HFF-Myc (cell line): ENCODE results near the gene KRT3.
"Not testable (repeated sequence)": the region's sequence is repeated elsewhere in the genome, so short reads cannot be mapped to it uniquely, and the experiment has no call there.

Experiments used
- DNase-seq: peaks from one replicate; pipeline ENCODE4 v3.0.0-alpha.2; 2011; ENCODE audit warnings: low read depth; ENCODE audit errors: extremely low read depth
- H3K4me3 ChIP-seq: replicated peaks from 2 replicates; pipeline ENCODE4 v1.5.1; 2011; ENCODE audit warnings: low read depth, mild to moderate bottlenecking, control low read depth, low read length
- TF ChIP-seq, protein P1 (sequence below): IDR thresholded peaks from 2 replicates; pipeline ENCODE4 v1.5.1; 2012; ENCODE audit warnings: mild to moderate bottlenecking, low read depth, low read length, control low read depth; ENCODE audit errors: missing control alignments

KRT3 gene

DNA sequence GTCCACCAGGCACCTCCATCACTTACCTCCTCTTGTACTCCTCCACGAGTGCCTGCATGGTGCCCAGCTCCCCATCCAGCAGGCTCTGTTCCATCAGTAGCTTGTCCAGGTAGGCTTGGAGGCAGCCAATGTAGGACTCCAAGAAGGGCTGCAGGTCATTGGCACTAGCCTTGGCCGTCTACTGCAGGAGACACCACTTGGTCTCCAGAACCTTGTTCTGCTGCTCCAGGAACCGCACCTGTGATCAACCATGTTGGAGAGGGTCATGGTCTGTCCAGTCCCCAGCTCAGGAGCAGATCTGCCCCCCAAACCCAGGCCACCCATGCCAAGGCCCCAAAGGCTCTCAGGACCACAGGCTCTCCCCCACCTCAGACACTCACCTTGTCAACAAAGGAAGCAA is 42.6 kb downstream of the KRT3 start:
- TF ChIP-seq, protein P1, sequence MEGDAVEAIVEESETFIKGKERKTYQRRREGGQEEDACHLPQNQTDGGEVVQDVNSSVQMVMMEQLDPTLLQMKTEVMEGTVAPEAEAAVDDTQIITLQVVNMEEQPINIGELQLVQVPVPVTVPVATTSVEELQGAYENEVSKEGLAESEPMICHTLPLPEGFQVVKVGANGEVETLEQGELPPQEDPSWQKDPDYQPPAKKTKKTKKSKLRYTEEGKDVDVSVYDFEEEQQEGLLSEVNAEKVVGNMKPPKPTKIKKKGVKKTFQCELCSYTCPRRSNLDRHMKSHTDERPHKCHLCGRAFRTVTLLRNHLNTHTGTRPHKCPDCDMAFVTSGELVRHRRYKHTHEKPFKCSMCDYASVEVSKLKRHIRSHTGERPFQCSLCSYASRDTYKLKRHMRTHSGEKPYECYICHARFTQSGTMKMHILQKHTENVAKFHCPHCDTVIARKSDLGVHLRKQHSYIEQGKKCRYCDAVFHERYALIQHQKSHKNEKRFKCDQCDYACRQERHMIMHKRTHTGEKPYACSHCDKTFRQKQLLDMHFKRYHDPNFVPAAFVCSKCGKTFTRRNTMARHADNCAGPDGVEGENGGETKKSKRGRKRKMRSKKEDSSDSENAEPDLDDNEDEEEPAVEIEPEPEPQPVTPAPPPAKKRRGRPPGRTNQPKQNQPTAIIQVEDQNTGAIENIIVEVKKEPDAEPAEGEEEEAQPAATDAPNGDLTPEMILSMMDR: no peak
- H3K4me3 ChIP-seq: no peak overlapping the region
- no peak for DNase-seq

DNA sequence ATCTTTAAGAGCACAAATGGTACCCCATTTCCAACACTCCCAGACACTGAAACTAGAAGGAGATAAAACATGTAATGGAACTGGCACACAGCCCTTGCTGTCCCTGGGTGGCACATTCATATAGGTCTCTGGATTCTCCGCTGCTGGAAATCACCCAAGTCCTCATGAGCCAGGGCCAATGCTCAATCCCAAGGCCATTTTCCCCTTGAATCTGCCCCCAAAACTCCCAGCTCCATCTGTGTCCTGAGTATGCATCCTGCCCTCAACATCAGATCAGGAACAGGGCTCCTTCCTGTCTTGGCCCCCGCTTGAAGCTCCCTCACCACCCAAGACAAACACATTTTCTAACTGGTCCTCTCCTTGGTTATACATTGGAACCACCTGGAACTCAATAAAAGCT is 43.4 kb downstream of the KRT3 start:
- TF ChIP-seq, protein P1: no peak
- no peak for DNase-seq
- H3K4me3 ChIP-seq: no peak overlapping the region

DNA sequence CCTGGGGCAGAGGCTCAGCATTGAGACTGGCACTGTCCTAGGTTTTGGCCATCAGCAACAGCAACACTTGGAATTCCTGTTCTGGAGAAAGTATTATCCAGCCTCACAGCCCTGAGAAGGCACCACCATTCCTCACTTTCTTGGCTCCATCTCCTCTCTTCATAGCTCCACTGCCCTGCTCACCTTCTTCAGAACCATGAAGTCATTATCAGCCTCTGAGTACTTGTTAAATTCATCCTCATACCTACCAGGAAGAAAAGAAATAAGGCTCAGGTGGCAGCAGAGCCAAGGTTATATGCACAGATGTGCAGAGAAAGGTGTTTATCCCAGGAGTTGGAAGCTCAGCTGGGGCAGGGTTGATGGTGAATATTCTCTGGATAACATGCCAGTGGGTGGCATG is 44.1 kb downstream of the KRT3 start:
- H3K4me3 ChIP-seq: no peak overlapping the region
- TF ChIP-seq, protein P1: no peak
- no peak for DNase-seq

DNA sequence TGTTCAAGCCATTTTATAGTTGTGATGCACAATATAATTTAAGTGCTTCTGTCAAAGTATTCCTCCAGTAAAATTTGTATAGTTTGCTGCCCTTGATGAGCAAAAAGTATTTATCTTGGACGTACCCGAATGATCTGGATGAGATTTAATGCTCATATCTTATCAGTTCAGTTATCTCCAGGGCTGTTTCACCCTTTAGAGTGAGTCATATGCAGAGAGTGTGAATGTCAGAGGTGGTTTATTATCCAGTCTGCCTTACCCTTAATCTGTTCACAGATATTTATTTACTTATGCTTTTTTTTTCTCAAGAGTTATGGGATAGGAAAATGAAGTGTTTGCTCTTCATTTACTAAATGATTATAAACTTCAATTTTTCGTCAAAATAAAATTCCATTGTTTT is 45.4 kb downstream of the KRT3 start:
- H3K4me3 ChIP-seq, DNase-seq: not testable (repeated sequence)

DNA sequence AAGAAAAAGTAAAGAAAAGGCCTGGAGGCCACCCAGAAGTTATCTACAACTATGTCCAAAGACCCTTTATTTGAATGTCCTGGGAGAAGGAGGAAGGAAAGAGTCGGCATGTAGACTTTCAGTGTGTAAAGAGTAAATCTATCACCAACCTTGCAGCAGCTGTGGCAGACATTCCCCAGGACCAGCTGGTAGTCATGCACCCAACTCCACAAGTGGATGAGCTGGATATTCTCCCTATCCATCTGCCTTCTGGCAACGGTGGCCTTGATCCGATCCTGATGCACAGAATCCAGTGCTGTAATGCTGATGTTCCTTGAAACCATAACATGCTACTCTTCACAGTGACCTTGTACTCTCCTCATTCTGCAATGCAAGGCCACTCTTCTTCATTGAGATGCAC is 46.1 kb downstream of the KRT3 start:
- no peak overlapping the region for H3K4me3 ChIP-seq
- TF ChIP-seq, protein P1: no peak
- no peak for DNase-seq

DNA sequence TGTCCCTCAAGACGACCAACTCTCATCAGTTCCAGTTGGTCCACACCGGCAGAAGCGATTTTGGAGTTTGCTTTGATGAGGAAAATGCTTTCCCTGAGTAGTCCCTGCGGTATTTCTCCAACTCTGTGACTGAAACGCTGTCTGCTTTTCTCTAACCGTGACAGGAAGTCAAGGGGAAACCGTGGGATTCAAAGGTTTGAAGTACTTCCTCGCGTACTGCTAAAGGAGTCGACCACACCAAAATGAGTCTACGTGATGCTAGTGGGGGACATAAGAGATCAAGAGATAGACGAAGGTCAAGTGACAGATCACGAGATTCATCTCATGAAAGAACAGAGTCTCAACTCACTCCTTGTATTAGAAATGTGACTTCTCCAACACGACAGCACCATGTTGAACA is 47.3 kb downstream of the KRT3 start:
- TF ChIP-seq, protein P1: no peak
- no peak overlapping the region for H3K4me3 ChIP-seq
- DNase-seq: no peak

DNA sequence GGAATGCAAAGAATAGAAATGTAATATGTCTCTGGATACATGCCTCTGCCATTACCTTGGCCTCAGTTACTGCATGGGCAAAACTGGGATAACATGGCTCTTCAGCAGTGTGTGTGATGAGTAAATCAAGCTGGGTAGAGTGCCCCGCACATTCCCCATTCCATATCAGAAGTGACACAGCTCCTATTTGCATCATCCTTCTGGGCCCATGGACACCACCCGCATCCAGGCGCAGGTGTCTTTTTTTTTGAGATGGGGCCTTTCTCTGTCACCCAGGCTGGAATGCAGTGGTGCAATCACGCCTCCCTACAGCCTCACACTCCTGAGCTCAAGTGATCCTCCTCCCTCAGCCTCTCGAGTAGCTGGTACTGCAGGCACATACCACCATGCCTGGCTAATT is 50.4 kb downstream of the KRT3 start:
- TF ChIP-seq, protein P1: no peak
- DNase-seq: no peak
- no peak overlapping the region for H3K4me3 ChIP-seq
